ENCODE results near the gene CTSD.
"Not testable (repeated sequence)": the region's sequence is repeated elsewhere in the genome, so short reads cannot be mapped to it uniquely, and the experiment has no call there.

The CTSD gene

DNA sequence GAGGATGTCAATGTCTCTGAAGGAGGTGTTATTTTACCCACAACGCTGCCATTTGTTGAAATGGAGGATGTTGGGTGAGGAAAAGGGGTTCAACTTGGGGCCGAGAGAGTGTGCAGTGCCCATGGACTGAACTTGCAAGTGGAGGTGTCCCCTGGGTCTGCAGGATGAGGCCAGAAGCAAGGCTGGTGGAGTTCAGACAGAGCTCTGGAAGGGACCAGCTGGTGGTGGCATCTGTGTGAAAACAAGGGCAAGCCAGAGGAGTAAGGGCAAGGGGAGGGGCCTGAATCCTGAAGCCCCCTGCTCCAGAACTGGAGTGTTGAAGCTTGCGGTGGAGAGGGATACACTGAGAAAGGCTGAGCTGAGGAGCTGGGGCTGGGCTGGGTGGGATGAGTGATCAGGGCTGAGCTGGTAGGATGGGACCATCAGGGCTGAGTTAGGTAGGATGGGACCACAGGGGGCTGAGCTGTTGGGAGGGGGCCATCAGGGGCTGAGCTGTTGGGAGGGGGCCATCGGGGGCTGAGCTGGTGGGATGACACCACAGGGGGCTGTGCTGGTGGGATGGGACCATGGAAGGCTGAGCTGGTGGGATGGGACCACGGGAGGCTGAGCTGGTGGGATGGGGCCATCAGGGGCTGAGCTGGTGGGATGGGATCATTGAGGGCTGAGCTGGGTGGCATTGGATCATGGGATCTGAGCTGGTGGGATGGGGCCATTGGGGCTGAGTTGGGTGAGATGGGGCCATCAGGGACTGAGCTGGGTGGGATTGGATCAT is 13.4 kb upstream of the CTSD start:
- Mint-ChIP-seq H3K4me3 (no peak overlapping the region), H3K36me3 (no peaks in the 10 kb centered on the region), H3K9me3 (no peaks in the 10 kb centered on the region), H3K27ac (no peak overlapping the region), H3K27me3 (peaks cover 46% of the 10 kb centered on the region), H3K4me1 (peaks cover 31% of the 10 kb centered on the region)
- ATAC-seq, result no peak

GRCh38 chr11:1776331-1776851 is 12.7 kb upstream of the CTSD start:
- Mint-ChIP-seq H3K9me3 (no peaks in the 10 kb centered on the region), H3K27me3 (peaks cover 49% of the 10 kb centered on the region), H3K4me3 (no peak overlapping the region), H3K27ac (no peak overlapping the region), H3K4me1 (peaks cover 29% of the 10 kb centered on the region), H3K36me3 (no peaks in the 10 kb centered on the region)
- ATAC-seq, result no peak

- no peak for ATAC-seq
- H3K4me3 Mint-ChIP-seq, result no peak overlapping the region
- H3K36me3 Mint-ChIP-seq, result no peaks in the 10 kb centered on the region
- no peaks in the 10 kb centered on the region for H3K9me3 Mint-ChIP-seq
- H3K27ac Mint-ChIP-seq, result no peak overlapping the region
- H3K27me3 Mint-ChIP-seq, result peaks cover 60% of the 10 kb centered on the region
- H3K4me1 Mint-ChIP-seq, result peaks cover 14% of the 10 kb centered on the region
Observed at GRCh38 chr11:1774886-1775285, 11.2 kb upstream of the CTSD start.

- H3K9me3 Mint-ChIP-seq, result no peaks in the 10 kb centered on the region
- H3K27ac Mint-ChIP-seq, result no peak overlapping the region
- no peak for ATAC-seq
- H3K4me1 Mint-ChIP-seq, result peaks cover 12% of the 10 kb centered on the region
- H3K36me3 Mint-ChIP-seq, result no peaks in the 10 kb centered on the region
- peaks cover 64% of the 10 kb centered on the region for H3K27me3 Mint-ChIP-seq
- no peak overlapping the region for H3K4me3 Mint-ChIP-seq
Observed at GRCh38 chr11:1773994-1774550, 10.3 kb upstream of the CTSD start.

DNA sequence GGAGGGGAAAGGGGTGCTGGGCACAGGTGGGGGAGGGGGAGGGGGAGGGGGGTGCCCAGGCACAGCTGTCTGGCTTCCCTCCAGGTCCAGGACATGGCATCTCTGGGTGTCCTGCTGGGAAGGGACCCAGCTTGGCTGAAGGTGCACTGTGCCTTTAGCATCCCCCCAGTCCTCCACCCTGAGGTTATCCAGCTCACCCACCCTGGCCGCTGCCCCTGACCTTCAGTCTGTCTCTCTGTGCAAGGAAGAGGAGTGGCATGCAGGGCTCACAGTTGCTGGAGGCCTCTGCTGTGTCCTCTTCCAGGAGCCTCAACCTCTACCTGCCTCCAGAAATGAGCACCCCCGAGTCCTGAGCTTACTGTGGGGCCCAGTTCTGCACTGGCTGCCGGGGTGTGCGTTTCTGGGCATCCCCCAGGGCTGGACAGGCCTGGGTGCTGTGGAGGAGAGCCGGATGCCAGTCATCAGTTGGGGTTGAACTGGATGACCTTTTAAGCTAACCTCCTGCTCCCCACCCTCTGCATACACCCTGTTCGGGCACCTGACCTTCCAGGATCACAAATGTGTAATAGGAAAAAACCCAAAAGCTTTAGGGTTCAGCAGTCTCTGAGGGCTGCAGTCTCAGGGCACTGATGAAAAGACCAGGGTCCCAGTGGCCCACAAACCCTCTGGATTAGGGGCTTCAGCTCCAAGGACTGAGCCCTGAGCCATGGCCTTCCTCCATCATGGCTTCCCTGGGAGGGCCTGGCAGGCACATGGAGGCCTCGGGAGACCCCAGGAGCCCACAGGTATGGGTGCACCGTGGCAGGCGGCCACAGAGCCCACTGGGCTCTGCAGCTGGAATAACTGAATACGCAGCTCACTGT is 9.6 kb upstream of the CTSD start:
- no peak for ATAC-seq
- Mint-ChIP-seq H3K4me1 (peaks cover 13% of the 10 kb centered on the region), H3K27me3 (peaks cover 64% of the 10 kb centered on the region), H3K27ac (peak overlapping the region; percentile 60), H3K9me3 (no peaks in the 10 kb centered on the region), H3K36me3 (no peaks in the 10 kb centered on the region), H3K4me3 (no peak overlapping the region)

- Mint-ChIP-seq H3K27me3 (peaks cover 64% of the 10 kb centered on the region), H3K4me1 (peaks cover 20% of the 10 kb centered on the region), H3K9me3 (no peaks in the 10 kb centered on the region), H3K27ac (peak overlapping the region; percentile 60), H3K4me3 (no peak overlapping the region), H3K36me3 (no peaks in the 10 kb centered on the region)
- ATAC-seq, result peak; percentile 20
Observed at GRCh38 chr11:1772270-1773130, 8.8 kb upstream of the CTSD start.

DNA sequence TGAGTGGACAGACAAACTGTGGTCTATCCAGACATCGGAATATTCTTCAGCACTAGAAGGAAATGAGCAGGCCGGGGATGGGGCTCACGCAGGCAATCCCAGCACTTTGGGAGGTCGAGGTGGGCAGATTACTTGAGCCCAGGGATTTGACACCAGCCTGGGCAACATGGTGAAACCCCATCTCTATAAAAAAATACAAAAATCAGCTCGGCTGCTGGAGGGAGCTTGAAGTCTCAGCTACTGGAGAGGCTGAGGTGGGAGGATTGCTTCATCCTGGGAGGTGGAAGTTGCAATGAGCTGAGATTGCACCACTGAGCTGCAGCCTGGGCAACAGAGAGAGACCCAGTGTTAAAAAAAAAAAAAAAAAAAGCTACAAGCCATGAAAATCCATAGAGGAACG is 8.0 kb upstream of the CTSD start:
- Mint-ChIP-seq H3K4me1 (peaks cover 20% of the 10 kb centered on the region), H3K36me3 (no peaks in the 10 kb centered on the region), H3K4me3 (no peak overlapping the region), H3K9me3 (no peaks in the 10 kb centered on the region), H3K27ac (peak overlapping the region; percentile 60), H3K27me3 (peaks cover 56% of the 10 kb centered on the region)
- ATAC-seq, result no peak

DNA sequence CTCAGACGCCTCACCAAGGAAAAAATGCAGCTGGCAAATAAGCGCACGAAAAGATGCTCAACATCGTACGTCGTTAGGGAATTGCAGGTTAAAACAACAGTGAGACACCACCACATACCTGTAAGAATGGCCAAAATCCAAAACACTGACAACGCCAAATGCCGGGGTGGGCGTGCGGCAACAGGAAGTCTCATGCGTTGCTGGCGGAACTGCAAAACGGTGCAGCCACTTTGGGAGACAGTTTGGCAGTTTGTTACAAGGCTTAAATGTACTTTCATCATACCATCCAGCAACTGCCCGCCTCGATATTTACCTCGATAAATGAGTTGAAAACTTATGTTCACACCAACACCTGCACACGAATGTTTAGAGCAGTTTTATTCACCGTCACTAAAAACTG is 7.5 kb upstream of the CTSD start:
- H3K9me3 Mint-ChIP-seq, result no peaks in the 10 kb centered on the region
- H3K4me1 Mint-ChIP-seq, result peaks cover 20% of the 10 kb centered on the region
- H3K27me3 Mint-ChIP-seq, result peaks cover 52% of the 10 kb centered on the region
- H3K36me3 Mint-ChIP-seq, result no peaks in the 10 kb centered on the region
- H3K4me3 Mint-ChIP-seq, result no peak overlapping the region
- no peak overlapping the region for H3K27ac Mint-ChIP-seq
- ATAC-seq, result no peak

DNA sequence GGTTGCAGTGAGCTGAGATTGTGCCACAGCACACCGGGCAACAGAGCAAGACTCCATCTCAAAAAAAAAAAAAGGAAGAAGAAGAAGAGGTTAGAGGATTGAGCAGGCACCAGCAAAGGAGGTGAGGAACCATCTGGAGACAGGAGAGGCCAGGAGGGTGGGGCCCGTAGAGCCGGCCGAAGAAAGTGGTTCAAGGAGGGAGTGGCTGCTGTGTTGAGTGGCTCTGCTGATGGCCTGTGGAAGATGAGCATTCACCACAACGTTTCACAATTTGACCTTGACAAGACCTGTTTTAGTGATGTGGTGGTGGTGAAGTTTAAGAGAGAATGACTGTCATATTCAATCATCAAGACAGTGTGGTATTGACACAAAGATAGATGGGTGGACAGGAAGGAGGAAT is 6.8 kb upstream of the CTSD start:
- no peak for ATAC-seq
- no peaks in the 10 kb centered on the region for H3K36me3 Mint-ChIP-seq
- peaks cover 20% of the 10 kb centered on the region for H3K4me1 Mint-ChIP-seq
- H3K27ac Mint-ChIP-seq, result no peak overlapping the region
- H3K4me3 Mint-ChIP-seq, result no peak overlapping the region
- peaks cover 51% of the 10 kb centered on the region for H3K27me3 Mint-ChIP-seq
- no peaks in the 10 kb centered on the region for H3K9me3 Mint-ChIP-seq

GRCh38 chr11:1770061-1770460 is 6.3 kb upstream of the CTSD start:
- Mint-ChIP-seq H3K9me3 (no peaks in the 10 kb centered on the region), H3K4me1 (peaks cover 20% of the 10 kb centered on the region), H3K36me3 (no peaks in the 10 kb centered on the region), H3K27ac (no peak overlapping the region), H3K4me3 (no peak overlapping the region), H3K27me3 (peaks cover 48% of the 10 kb centered on the region)
- ATAC-seq, result no peak

GRCh38 chr11:1769304-1769936 is 5.7 kb upstream of the CTSD start:
- H3K27ac Mint-ChIP-seq, H3K9me3 Mint-ChIP-seq, ATAC-seq, H3K4me3 Mint-ChIP-seq, H3K36me3 Mint-ChIP-seq: not testable (repeated sequence)
- H3K27me3 Mint-ChIP-seq, result peaks cover 41% of the 10 kb centered on the region
- H3K4me1 Mint-ChIP-seq, result peaks cover 23% of the 10 kb centered on the region

GRCh38 chr11:1768141-1768469 is 4.4 kb upstream of the CTSD start:
- Mint-ChIP-seq H3K4me3 (no peak overlapping the region), H3K4me1 (peaks cover 27% of the 10 kb centered on the region), H3K36me3 (no peaks in the 10 kb centered on the region), H3K9me3 (no peaks in the 10 kb centered on the region), H3K27me3 (peaks cover 28% of the 10 kb centered on the region), H3K27ac (no peak overlapping the region)
- ATAC-seq, result no peak

DNA sequence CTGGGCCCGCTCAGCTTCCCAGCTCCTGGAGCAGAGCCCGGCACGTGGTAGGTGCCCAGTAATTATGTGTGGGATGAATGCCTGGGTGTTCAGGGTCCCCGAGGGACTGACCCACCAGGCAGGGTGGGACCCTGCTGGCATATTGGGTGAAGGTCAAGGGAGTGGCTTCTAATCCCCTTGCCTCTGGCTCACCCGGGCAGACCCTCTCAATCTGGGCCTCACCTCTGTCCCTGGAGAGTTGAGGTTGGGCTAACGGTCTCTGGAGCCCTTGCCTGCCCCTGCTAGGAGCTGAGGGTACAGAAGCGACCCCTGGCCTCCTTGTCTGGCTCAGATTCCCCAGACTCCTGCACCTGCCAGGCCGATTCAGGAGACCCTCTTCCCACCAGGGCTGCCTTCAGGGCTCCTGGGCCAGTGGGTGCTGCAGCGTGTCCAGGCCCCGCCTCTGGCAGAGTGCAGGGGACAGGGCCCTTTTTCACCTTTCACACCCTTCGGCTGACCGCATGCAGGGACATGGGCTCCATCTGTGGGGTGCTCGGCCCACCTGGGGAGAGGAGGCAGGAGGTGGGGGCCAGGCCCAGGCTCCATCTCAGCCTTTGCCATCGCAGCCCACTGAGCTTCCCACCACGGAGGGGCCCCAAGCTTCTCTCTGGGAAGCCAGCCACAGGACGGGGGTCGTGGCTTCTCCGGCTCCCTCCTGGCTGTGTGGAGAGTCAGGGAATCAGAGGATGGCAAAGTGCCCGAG is 3.8 kb upstream of the CTSD start:
- Mint-ChIP-seq H3K4me3 (no peak overlapping the region), H3K27ac (no peak overlapping the region), H3K27me3 (peaks cover 23% of the 10 kb centered on the region), H3K9me3 (no peaks in the 10 kb centered on the region), H3K4me1 (peaks cover 29% of the 10 kb centered on the region), H3K36me3 (no peaks in the 10 kb centered on the region)
- ATAC-seq, result no peak

Data from stimulated activated memory B cell treated with anti-CD40 and anti-IgM and Interleukin-4, amounts not matched to agents 10 μg/mL and 1 μg/mL and 100 μg/mL, for 72 hours (primary cell).